Thyroid gland (tissue), 4 donors: ENCODE data around the gene CATSPERZ.

ENCODE experiments used
- CTCF ChIP-seq, 6 experiments: fragments of 200-600 bp in 3 of 6; fragments of 450-650 bp in 3 of 6; sonication (generic) in 3 of 6; IDR thresholded peaks; one replicate each; pipeline ENCODE4 v1.5.1; 2016 to 2019; ENCODE audit warnings: antibody characterized with exemption in 6 of 6, mild to moderate bottlenecking in 2 of 6, inconsistent platforms in 1 of 6, moderate library complexity in 1 of 6
- POLR2A ChIP-seq, 2 donors: fragments of 450-650 bp; IDR thresholded peaks; one replicate each; pipeline ENCODE4 v1.6.1; 2017; ENCODE audit warnings: antibody characterized with exemption in 2 of 2, mild to moderate bottlenecking in 2 of 2, moderate library complexity in 1 of 2

GRCh38 chr11:64330888-64331287, 30.7 kb downstream of the CATSPERZ start:
- no peak for TF ChIP-seq CTCF (IDR thresholded peaks at IDR 0.05)
- no peak for TF ChIP-seq POLR2A (IDR thresholded peaks at IDR 0.05)
